Measurements from ENCODE around the gene NLRP9. TPM values are rescaled to one million over a fixed set of nuclear protein-coding genes. Genes with fewer than 3 reads are reported as not detected.

NLRP9 gene
- total and polyA plus RNA-seq, 2 of the 8 experiments (the other 6 are each of a cell fraction or from before 2014, with no cell fraction given), result not detected

DNA sequence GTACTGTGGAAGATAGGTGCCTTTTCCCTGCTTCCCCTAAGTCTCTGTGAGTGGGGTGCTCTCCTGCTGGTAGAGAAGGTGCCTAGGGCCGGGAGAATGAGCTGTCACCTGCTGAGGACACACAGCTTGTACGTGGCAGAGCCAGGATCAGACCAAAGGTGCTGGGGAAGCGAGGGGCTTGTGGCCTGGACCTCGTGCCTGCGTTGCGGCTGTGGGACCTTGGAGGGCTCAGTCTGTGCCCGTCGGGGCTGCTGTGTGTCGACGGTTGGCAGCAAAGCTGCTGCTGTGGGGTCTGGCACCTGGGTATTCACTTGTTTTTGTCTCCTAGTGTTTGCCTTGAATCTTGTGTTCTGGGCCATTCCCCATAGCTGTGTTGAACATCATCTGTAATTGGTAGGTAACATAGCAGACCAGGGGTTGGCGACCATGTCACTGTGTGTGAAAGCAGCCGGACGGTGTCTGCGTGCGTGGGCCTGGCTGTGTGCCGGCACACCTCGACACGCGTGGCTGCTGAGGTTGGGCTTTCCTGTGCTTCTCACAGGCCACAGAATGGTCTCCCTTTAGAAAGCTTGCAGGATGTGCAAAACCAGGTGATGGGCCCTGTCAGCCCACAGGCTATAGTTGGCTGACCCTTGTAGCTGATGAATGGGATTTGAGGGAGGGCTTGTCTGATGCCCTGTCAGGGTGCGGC, 74.2 kb downstream of the NLRP9 start:
- Histone ChIP-seq H4K8ac (ENCODE audit: extremely low read depth, insufficient read depth, low read length) (no peak overlapping the region), H2BK20ac (ENCODE audit: low read length) (no peak overlapping the region), H3K18ac (ENCODE audit: extremely low read depth, low read length) (no peak overlapping the region), H2BK12ac (ENCODE audit: low read depth, low read length) (no peak overlapping the region), H2BK120ac (replicated peaks; ENCODE audit: low read depth, low read length) (no peak overlapping the region), H3K4ac (replicated peaks; ENCODE audit: insufficient read length, low read depth, low read length) (no peak overlapping the region), H4K91ac (replicated peaks; ENCODE audit: insufficient read length, low read length) (no peak overlapping the region), H2BK5ac (ENCODE audit: low read depth, low read length) (no peak overlapping the region), H2BK15ac (ENCODE audit: low read length) (no peak overlapping the region), H3K9me3 (ENCODE audit: insufficient read depth in 2 of 2, low read depth in 1 of 2, low read length in 1 of 2) (no peaks in the 10 kb centered on the region), H4K5ac (ENCODE audit: insufficient read length, low read depth, low read length) (no peak overlapping the region), H3K4me3 (ENCODE audit: extremely low read depth in 1 of 4, insufficient read depth in 2 of 4, low read depth in 3 of 4, low read length in 4 of 4) (no peak overlapping the region), H3K23ac (ENCODE audit: insufficient read length) (no peak overlapping the region), H2AK5ac (ENCODE audit: low read depth, low read length) (no peak overlapping the region), H3K56ac (replicated peaks; ENCODE audit: insufficient read length, low read depth, low read length) (no peak overlapping the region), H3K9ac (replicated peaks in 1 of 4; ENCODE audit: extremely low read depth in 1 of 4, low read depth in 3 of 4, low read length in 3 of 4) (no peak overlapping the region), H3K27ac (ENCODE audit: low read depth, low read length) (no peak overlapping the region), H3K4me1 (replicated peaks in 1 of 4; ENCODE audit: control insufficient read depth in 3 of 4, insufficient read depth in 4 of 4, low read length in 3 of 4) (no peaks in the 10 kb centered on the region), H3K79me2 (ENCODE audit: control insufficient read depth in 1 of 2, insufficient read depth in 2 of 2, low read length in 2 of 2) (peaks cover 17 to 79% of the 10 kb centered on the region in 2 experiments; a peak in 3 of 4 replicates), H4K20me1 (replicated peaks in 1 of 2; ENCODE audit: control insufficient read depth in 1 of 2, insufficient read depth in 2 of 2, low read length in 2 of 2) (peaks cover 38 to 52% of the 10 kb centered on the region in 2 experiments), H3K79me1 (ENCODE audit: low read depth, low read length) (peaks cover 17% of the 10 kb centered on the region; the same call in 1 of the 2 replicates), H3K23me2 (ENCODE audit: low read depth, low read length) (no peaks in the 10 kb centered on the region), H2AFZ (ENCODE audit: low read length) (no peak overlapping the region), H3K4me2 (ENCODE audit: insufficient read depth in 1 of 2, low read depth in 2 of 2, low read length in 2 of 2) (no peak overlapping the region), H3K36me3 (ENCODE audit: control insufficient read depth in 2 of 4, insufficient read depth in 4 of 4, low read length in 3 of 4) (peaks cover 48 to 75% (median 66%) of the 10 kb centered on the region in 4 experiments), H3K14ac (ENCODE audit: insufficient read length) (no peak overlapping the region), H3K27me3 (replicated peaks in 1 of 4; ENCODE audit: control insufficient read depth in 3 of 4, extremely low read depth in 1 of 4, insufficient read depth in 3 of 4, low read length in 3 of 4) (no peaks in the 10 kb centered on the region)
- DNase-seq (ENCODE audit: low read depth in 1 of 2, low spot score in 2 of 2), result no peak
- TF ChIP-seq EGR1 (IDR thresholded peaks at IDR 0.05; ENCODE audit: borderline replicate concordance, low read depth, low read length) (no peak), YY1 (IDR thresholded peaks at IDR 0.05; ENCODE audit: low read depth, low read length) (no peak), RNF2 (IDR thresholded peaks at IDR 0.05; ENCODE audit: borderline replicate concordance, low read depth, low read length, missing control alignments, poor library complexity, severe bottlenecking) (no peak), KDM5A (IDR thresholded peaks at IDR 0.05; ENCODE audit: low read length) (no peak), JUND (IDR thresholded peaks at IDR 0.05; ENCODE audit: low read length) (no peak), BACH1 (IDR thresholded peaks at IDR 0.05; ENCODE audit: low read length) (no peak)
- no peak for FAIRE-seq
- whole genome bisulfite sequencing, 2 experiments (ENCODE audit: extremely low coverage in 1 of 2, insufficient coverage in 1 of 2, insufficient read length in 1 of 2, insufficient replicate concordance in 2 of 2, low coverage in 1 of 2, low lambda C conversion rate in 2 of 2, missing lambda C conversion rate in 1 of 2), result 97% methylated on average over 17 of the region's 20 CpGs; no CpG with 5 or more reads in 1 of the 2 experiments
- POLR2A ChIA-PET (ENCODE audit: partially characterized antibody), result interaction anchor here (1.1 to 1.5 kb wide), 4 partner anchors 8 to 19 kb away, joined by 3 to 5 read pairs (median 4); partner anchors contain the start of gene U2AF2
- CTCF ChIA-PET (ENCODE audit: partially characterized antibody), result interaction anchor here (1.0 kb wide), 1 partner anchor 18 kb away, joined by 3 read pairs; no protein-coding TSS in a partner anchor

Data from H1 (cell line).